T47D (cell line): Measurements from ENCODE around the gene GALT.

Source experiments
- DNase-seq, 2 experiments: peaks; one replicate each; pipeline versions ENCODE4 v3.0.0 to v3.0.0-alpha.2; 2011 to 2012; ENCODE audit warnings: low read depth in 1 of 2, low spot score in 1 of 2
- JUND ChIP-seq: IDR thresholded peaks from 2 replicates; pipeline ENCODE4 v1.6.1; 2012; ENCODE audit warnings: low read depth
- in situ Hi-C: cut with HindIII; loops from 2 replicates; pipeline ENCODE4 v1.10.0; 2016; ENCODE audit warnings: low sequenced_read_pairs, low pct_unique_long_range_greater_than_20kb

GALT gene

DNA sequence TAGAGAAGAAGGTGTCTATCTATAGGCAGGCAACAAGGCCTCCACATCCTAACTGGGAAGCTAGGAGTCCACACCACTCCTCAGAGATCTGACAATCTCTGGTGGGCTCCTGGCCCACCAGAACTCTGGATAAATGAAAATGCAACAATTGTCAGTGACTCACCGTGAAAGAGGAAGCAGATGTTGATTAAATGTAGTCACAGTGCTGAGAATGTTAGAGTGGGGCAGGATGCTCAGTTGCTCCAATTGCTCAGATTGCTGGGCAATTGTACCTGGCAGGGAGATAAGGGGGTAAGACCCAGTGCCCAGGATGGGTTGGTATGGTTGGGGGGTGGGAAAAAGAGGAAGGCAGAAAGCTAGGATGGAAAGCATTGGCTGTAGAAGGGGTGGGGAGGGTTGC is 40.3 kb downstream of the GALT start:
- in situ Hi-C loops = no loop called here
- no peak for DNase-seq
- no peak for TF ChIP-seq JUND

DNA sequence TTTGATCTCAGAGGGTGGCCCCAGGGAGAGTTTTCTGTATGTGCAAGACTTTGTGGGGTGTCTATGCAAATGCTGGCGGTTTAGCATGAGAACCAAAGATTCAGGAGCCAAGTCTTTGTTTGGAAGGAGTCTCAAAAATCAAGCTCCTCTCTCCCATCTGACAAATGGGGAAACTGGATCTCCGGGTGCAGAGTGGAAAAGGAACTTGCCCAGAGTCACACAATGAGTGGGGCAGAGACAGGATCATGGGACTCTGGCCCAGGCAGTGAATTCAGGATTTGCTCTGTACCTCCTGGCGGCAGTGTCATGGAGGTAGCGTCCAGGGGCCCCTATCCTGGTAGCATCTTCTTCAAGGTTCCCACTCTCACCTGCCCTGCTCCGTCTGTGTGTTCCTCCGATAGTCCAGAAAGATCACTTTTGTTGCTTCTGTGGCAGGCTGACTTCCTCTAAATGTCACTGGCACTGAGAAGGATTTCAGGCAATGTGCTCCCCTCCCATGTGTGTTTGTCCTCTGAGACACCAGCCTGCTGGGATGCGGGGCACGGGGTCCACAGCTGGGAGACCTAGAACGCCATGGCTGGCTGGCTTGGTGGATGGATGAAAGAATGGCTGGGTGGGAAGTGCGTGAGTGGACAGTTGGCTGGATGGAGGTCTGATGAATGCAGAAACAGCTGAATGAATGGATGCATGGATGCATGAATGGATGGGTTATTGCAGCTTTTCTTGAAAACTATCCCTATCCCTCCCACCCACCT is 41.0 kb downstream of the GALT start:
- in situ Hi-C loops = no loop called here
- no peak for DNase-seq
- TF ChIP-seq JUND = no peak

DNA sequence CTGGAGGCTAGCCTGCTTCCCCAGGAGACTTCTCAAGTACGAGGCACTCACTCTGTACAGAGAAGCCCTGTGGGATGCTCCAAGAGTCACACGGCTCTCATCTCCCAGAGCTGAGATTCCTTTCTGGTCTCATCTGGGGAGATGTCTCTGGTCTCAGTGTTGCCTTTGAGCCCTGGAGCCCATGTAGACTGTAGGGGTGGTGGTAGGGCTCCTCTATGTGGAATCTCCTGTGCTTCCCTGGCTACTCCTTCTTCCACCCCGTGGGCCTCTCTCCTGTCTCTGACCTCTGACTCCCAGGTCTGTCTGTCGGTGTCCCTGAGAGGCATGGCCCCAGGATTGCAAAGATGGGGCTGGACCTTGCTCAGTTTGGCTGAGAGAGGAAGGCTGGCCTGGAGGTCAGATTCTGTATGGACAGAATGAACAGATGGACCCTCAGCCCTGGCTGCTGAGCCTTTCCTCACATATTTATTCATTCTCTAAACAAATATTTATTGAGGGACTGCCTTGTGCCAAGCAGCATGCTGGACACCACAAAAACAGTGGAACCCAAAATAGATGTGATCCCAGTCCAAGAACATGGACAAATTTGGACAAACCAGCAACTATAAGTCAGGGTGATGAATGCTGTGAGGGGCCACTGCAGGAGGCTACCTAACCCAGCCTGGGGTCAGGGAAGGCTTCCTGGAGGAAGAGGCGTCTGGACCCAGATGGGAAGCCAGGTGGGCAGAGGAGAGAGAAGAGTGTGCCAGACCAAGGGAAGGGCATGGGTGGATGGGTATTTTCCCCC is 42.0 kb downstream of the GALT start:
- in situ Hi-C loops = no loop called here
- TF ChIP-seq JUND = no peak

DNA sequence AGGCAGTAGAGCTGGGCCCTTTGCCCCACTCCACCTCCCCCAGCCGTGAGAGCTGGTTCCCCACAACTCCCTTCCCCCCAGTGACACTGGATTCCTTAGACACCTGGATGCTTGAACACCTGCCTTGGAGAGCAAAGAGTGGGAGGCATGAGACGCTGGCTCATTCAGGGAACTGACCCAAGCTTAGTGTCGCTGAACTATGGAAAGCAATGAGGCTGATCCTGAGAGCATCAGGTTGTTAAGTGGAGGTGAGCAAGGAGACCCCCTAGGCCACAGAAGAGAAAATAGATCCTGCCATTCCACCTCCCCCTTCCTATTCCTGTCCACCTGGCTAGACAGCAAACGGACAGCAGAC is 42.6 kb downstream of the GALT start:
- in situ Hi-C loops = no loop called here
- DNase-seq = no peak

More for the DNA sequence above, 42.0 kb downstream of the GALT start:
- DNase-seq = no peak

DNA sequence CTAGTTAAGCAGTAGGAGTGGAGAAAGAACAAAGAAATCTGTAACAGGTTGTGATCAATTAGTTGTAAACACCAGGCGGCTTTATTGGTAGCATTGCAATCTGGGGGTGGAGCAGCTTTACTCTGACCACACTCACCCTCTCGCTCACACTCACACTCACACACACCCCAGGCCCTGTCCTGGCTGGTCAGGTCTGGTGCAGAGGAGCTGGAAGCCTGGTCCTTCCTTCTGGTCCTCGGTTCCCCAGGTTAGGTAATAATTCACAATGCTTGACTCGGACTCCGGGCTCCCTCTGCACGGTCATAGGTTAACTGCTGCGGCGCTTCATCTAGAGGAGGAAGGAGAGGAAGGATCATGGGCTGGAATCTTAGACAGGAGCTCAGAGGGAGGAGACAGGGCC is 43.0 kb downstream of the GALT start:
- in situ Hi-C loops = no loop called here
- no peak for DNase-seq
- TF ChIP-seq JUND = no peak

More for the DNA sequence above, 42.6 kb downstream of the GALT start:
- TF ChIP-seq JUND = no peak

DNA sequence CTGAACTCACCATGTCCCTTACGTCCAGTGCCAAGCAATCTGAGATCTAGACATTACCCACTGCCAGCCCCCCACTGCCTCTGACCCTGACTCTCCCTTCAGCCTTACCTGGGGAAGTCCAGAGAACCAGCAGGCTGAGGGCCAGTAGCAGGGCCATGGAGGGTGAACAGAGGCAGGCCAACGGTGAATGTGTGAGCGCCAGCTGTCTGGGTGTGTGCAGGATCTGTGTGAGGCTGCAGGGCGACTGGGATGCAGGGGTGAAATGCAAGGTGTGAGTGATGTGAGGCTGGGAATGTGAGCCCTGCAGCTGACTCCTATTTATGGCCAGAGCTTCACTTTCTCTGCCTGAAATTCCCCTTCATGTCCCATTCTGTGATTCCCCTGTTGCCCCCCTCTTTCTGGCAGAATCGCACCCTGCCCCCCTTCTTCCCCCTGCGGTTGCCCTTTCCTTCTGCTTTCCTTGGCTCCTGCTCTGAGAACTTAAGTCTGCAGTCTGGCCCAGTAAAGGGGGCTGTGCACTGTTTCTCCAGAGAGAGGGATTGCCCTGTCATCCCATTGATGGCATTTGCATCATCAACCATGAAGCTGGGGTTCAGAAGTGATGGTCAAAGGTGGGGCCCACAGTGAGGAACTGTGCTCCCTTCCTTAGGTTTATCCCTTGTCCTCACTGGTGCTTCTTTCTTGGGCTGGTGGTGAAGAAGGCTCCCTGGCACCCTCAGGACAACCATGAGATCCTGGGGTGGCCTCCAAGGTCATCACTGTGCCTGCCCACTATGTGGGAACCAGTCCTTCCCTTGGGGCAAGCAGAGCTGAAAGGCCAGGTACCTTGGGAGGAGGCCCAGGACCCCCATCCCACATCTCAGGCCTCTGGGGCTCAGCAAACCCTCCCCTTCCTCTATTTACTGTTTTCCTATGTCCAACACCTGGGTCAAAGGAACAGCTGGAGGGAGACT is 44.8 kb downstream of the GALT start, which contains the start of gene CCL19:
Gene CCL19 (minus strand): TSS at position 294 of the 953 bp plus-strand sequence. CDS start 137 bp downstream, at position 157.
- in situ Hi-C loops = no loop called here
- no peak for TF ChIP-seq JUND
- no peak for DNase-seq

DNA sequence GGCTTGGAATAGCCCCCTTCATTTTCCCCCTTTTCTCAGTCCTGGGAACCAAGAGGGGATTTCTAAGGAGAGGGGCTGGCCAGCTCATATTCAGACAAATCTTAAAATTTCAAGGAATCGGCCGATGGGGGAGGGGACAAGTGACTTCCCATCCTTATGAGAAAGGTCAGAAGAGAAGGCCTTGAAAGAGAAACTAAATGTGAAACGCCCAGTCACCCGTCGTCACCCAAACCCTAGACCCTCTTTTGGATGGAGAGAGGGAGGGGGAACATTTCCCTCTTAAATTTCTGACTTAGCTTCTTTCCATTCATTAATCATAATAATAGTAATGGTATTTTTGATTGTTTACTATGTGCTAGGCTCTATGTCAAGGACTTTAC is 45.5 kb downstream of the GALT start:
- no peak for TF ChIP-seq JUND
- DNase-seq = no peak
- in situ Hi-C loops = no loop called here

DNA sequence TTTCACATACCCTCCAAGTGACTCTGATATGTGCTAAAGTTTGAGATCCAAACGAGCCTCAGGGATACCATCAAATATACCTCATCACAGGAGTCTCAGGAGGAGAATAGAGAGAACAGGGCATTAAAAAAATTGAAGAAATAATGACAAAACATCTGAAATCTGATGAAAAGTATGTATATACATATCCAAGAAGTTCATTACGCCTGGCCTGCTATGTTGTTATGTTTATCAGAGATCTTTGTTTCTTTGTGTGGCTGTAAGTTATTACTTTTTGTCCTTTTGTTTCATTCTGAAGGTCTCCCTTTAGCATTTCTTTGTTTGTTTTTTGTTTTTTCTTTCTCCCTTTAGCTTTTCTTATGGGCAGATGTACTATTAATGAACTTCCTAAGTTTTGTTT is 47.1 kb downstream of the GALT start:
- in situ Hi-C loops = no loop called here
- DNase-seq = no peak
- no peak for TF ChIP-seq JUND

DNA sequence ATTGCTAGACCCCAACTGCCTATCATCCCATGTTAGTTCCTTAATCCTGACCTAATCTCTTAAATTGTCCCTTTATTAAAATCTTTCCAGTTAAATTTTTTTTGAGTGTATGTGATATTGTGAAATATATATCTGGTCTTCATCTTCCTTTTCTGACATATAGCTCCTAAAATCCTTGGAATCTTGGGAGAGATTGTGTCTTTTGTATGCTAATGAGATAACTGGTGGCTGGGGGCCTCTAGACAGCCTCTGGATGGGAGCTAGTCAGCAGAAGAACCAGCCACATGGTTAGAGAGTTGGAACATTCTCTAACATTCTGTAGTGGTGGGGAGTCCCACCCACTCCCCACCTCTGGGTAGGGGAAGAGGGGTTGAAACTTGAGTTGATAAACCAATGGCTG is 48.3 kb downstream of the GALT start:
- in situ Hi-C loops = no loop called here
- DNase-seq = no peak
- TF ChIP-seq JUND = no peak
